IMR-90 (cell line): ENCODE measurements around the gene AFAP1L1.

ENCODE experiments used
- BHLHE40 ChIP-seq: fragments of 150-350 bp; IDR thresholded peaks from 2 replicates; pipeline ENCODE4 v1.6.1; 2016; ENCODE audit warnings: mild to moderate bottlenecking, low read depth, low read length
- MXI1 ChIP-seq: IDR thresholded peaks from 2 replicates; pipeline ENCODE4 v1.6.1; 2012; ENCODE audit warnings: low read depth, mild to moderate bottlenecking, low read length, moderate library complexity, borderline replicate concordance
- SMC3 ChIP-seq: fragments of 150-350 bp; IDR thresholded peaks from 2 replicates; pipeline ENCODE4 v1.6.1; 2016; ENCODE audit warnings: low read depth, mild to moderate bottlenecking, antibody characterized with exemption, low read length, moderate library complexity
- TF ChIP-seq, protein P1 (sequence below): conservative IDR thresholded peaks from 2 replicates; pipeline ENCODE4 v1.5.1; 2012; ENCODE audit warnings: mild to moderate bottlenecking, low read depth, low read length, improper control_type of control experiment

DNA sequence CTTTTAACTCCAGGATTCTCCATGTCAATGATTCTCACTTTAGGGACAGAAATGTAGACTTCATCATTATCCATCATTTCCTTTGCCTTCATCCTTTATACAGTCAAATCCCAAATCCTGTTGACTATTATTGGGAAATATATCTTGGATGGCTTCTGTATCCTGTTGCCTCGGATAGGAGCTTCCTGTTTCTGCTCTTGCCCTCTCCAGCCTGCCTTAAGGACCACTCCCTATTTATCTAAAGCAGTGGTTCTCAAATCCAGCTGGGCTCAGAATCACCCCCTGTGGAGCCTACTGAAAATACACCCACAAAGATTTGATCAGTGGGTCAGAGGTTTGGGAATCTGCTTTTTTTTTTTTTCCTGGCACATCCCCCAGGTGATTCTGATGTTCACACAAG is 8.5 kb downstream of the AFAP1L1 start:
- no peak for TF ChIP-seq BHLHE40
- TF ChIP-seq, protein P1, sequence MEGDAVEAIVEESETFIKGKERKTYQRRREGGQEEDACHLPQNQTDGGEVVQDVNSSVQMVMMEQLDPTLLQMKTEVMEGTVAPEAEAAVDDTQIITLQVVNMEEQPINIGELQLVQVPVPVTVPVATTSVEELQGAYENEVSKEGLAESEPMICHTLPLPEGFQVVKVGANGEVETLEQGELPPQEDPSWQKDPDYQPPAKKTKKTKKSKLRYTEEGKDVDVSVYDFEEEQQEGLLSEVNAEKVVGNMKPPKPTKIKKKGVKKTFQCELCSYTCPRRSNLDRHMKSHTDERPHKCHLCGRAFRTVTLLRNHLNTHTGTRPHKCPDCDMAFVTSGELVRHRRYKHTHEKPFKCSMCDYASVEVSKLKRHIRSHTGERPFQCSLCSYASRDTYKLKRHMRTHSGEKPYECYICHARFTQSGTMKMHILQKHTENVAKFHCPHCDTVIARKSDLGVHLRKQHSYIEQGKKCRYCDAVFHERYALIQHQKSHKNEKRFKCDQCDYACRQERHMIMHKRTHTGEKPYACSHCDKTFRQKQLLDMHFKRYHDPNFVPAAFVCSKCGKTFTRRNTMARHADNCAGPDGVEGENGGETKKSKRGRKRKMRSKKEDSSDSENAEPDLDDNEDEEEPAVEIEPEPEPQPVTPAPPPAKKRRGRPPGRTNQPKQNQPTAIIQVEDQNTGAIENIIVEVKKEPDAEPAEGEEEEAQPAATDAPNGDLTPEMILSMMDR = no peak
- no peak for TF ChIP-seq SMC3
- TF ChIP-seq MXI1 = no peak
